IPS-15b (cell line): ENCODE measurements around the gene SDHC.
A peak's percentile ranks its signal among the peaks of the same experiment; 100 is the strongest.
"Not testable (repeated sequence)": the region's sequence is repeated elsewhere in the genome, so short reads cannot be mapped to it uniquely, and the experiment has no call there.

Experiments
- H3K27me3 ChIP-seq: one replicate; pipeline ENCODE4 v1.6.1; 2013; ENCODE audit warnings: low read length; ENCODE audit not compliant: control insufficient read depth, insufficient read depth
- H3K36me3 ChIP-seq: one replicate; pipeline ENCODE4 v1.6.1; 2013; ENCODE audit warnings: low read length; ENCODE audit not compliant: control insufficient read depth, insufficient read depth
- H3K4me1 ChIP-seq: one replicate; pipeline ENCODE4 v1.6.1; 2013; ENCODE audit warnings: mild to moderate bottlenecking, low read length; ENCODE audit not compliant: control insufficient read depth, insufficient read depth
- H3K4me3 ChIP-seq: one replicate; pipeline ENCODE4 v1.5.1; 2013; ENCODE audit warnings: low read depth, low read length
- H3K9ac ChIP-seq: one replicate; pipeline ENCODE4 v1.6.1; 2013; ENCODE audit warnings: low read depth, mild to moderate bottlenecking, low read length
- H3K9me3 ChIP-seq: one replicate; pipeline ENCODE4 v1.6.1; 2013; ENCODE audit warnings: mild to moderate bottlenecking, low read length; ENCODE audit not compliant: control insufficient read depth, insufficient read depth

SDHC gene

DNA sequence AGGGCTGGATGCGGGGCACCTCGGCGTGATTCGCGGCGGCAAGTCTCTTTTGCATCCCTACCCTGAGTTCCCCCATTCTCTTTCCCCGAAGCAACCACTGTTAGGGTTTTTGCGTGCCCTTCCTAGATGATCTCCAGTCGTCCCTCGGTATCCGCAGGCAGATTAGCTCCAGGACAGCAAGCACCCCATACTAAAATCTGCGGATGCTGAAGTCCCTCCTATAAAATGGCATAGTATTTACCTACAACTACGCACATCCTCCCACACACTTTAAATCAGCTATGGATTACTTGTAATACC is 76.3 kb downstream of the SDHC start:
- H3K27me3 ChIP-seq: peaks cover 10% of the 10 kb centered on the region
- no peaks in the 10 kb centered on the region for H3K9me3 ChIP-seq
- peak overlapping the region; percentile 87 for H3K9ac ChIP-seq
- peak overlapping the region; percentile 93 for H3K4me3 ChIP-seq
- H3K36me3 ChIP-seq: no peaks in the 10 kb centered on the region
- H3K4me1 ChIP-seq: no peaks in the 10 kb centered on the region

DNA sequence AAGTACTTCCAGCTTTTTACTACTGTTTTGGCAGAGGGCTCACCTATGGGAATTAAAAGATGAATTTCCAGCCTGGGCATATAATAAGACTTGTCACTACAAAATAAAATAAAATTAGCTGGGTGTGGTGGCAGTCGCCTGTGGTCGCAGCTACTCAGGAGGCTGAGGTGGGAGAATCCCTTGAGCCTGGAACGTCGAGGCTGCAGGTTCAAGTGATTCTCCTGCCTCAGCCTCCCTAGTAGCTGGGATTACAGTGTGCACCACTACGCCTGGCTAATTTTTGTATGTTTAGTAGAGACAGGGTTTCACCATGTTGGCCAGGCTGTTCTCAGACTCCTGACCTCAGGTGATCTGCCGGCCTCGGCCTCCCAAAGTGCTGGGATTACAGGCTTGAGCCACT is 77.0 kb downstream of the SDHC start:
- H3K9me3 ChIP-seq, H3K36me3 ChIP-seq, H3K4me1 ChIP-seq, H3K9ac ChIP-seq, H3K4me3 ChIP-seq: not testable (repeated sequence)
- H3K27me3 ChIP-seq: peaks cover 10% of the 10 kb centered on the region

DNA sequence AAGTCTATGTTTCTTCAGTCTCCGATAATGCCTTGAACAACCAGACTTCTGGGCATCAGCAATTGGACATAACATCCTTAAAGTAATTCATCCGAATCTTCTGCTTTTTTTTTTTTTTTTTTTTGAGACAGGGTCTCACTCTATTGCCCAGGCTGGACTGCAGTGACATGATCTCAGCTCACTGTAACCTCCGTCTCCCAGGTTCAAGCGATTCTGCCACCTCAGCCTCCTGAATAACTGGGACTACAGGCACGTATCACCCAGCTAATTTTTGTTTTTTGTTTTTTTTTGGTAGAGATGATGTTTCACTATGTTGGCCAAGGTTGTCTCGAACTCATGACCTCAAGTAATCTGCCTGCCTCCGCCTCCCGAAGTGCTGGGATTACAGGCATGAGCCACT is 77.4 kb downstream of the SDHC start:
- peaks cover 10% of the 10 kb centered on the region for H3K27me3 ChIP-seq
- no peaks in the 10 kb centered on the region for H3K4me1 ChIP-seq
- H3K9me3 ChIP-seq: no peaks in the 10 kb centered on the region
- no peak overlapping the region for H3K4me3 ChIP-seq
- no peaks in the 10 kb centered on the region for H3K36me3 ChIP-seq
- no peak overlapping the region for H3K9ac ChIP-seq

DNA sequence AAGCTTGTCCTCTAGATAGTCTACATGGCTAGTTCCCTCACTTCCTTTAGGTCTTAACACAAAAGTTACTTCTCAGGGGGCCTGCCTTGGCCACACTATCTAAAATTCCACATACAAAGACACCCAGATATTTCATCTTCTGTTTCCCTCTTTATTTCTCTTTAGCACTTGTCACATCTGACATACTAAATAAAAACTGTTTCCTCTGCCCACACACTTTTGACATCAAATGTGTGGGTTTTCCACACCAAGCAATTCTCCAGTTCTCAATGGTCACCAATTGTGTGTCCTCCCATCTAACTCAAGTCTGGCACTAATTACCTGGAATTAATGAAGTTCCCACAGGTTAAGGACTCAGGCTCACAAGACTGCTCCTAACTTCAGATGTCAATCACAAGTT is 79.0 kb downstream of the SDHC start:
- H3K9me3 ChIP-seq: no peaks in the 10 kb centered on the region
- no peaks in the 10 kb centered on the region for H3K36me3 ChIP-seq
- no peak overlapping the region for H3K4me3 ChIP-seq
- peaks cover 10% of the 10 kb centered on the region for H3K27me3 ChIP-seq
- no peaks in the 10 kb centered on the region for H3K4me1 ChIP-seq
- H3K9ac ChIP-seq: no peak overlapping the region

DNA sequence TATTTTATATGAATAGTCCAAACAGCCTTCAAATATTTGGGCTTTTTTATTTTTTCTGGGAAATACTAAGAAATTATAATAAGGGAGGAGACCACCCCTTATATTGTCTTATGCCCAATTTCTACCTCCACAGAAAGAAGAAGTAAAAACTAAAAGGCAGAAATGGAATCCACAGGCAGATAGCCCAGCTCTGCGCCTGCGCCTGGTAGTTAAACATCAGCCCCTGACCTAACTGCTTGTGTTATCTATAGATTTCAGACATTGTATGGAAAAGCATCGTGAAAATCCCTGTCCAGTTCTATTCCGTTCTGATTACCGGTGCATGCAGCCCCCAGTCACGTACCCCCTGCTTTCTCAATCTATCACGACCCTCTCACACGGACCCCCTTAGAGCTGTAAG is 82.9 kb downstream of the SDHC start:
- not testable (repeated sequence) for H3K4me1 ChIP-seq, H3K4me3 ChIP-seq, H3K36me3 ChIP-seq, H3K9ac ChIP-seq, H3K9me3 ChIP-seq, H3K27me3 ChIP-seq

DNA sequence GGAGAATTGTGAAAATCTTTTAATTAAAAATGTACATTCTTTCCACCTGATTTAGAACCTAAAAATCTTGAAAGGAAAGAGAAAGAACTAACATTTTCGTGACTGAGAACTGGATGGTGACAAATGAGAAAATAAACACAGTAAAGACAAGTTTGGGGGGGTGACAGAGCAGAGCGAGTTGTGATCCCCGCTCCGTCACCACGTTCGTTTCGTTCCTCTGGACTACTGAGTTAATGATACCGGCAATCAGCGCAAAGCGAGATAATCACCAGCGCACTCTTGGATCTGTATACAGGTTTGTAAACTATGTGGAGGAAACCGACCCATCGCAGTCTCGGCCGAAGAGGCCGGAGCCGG is 84.7 kb downstream of the SDHC start:
- no peaks in the 10 kb centered on the region for H3K4me1 ChIP-seq
- H3K27me3 ChIP-seq: peaks cover 8% of the 10 kb centered on the region
- H3K36me3 ChIP-seq: no peaks in the 10 kb centered on the region
- peak overlapping the region; percentile 77 for H3K9ac ChIP-seq
- no peaks in the 10 kb centered on the region for H3K9me3 ChIP-seq
- peak overlapping the region; percentile 92 for H3K4me3 ChIP-seq

DNA sequence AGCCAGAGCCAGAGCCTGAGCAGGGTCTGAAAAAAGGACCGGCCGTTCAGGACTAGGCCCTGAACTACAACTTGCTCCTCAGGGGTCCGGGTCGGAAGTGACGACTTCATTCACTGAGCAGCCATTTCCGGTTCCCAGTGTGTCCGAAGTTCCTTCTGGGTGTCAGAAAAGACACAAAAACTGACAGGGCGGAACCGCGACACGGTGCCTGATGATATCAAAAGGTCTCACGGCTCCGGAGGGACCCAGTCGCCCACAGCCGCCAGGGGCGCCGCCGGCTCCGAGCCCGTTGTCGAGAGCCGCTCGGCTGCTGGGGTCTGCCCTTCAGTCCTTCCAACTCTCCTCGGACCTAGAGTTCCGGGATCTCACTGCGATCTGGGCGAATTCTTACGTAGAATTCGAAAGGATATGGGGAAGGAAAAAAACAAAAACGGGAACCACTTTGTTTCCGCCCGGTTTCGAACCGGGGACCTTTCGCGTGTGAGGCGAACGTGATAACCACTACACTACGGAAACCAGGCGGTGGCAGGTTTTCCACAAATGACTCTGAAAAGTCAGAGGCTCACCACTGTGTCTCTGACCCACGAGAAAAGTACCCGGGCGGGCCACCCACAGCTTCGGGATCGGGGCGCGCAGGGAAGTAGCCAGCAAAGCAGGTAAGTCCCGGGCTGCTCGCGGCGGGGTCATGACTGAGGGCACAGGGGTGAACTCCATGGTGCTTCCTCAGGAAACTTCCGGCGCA is 85.2 kb downstream of the SDHC start:
- Histone ChIP-seq H3K4me3 (peak overlapping the region; percentile 92), H3K27me3 (peaks cover 8% of the 10 kb centered on the region), H3K9ac (peak overlapping the region; percentile 94), H3K4me1 (no peaks in the 10 kb centered on the region), H3K9me3 (no peaks in the 10 kb centered on the region), H3K36me3 (no peaks in the 10 kb centered on the region)

DNA sequence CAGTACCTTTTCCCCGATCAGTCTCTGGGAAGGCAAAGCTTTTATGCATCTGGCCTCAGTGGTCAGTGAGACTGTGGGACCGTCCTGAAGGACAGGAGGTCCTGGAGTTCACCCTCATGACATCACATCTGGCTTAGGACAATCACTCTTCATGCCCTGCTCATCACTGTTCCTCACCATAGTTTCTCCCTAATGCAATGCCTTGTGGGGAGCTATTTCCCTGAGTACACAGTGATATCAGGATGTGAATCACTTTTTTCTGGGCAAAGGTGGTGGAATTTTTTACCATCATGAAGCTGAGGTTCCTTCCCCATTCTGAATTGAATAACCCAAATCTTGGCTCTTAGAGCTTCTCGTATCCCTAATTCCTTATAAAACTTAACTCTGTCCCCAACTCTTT is 88.3 kb downstream of the SDHC start:
- Histone ChIP-seq H3K9ac (no peak overlapping the region), H3K27me3 (peaks cover 8% of the 10 kb centered on the region), H3K36me3 (no peaks in the 10 kb centered on the region), H3K4me3 (no peak overlapping the region), H3K4me1 (no peaks in the 10 kb centered on the region), H3K9me3 (no peaks in the 10 kb centered on the region)

DNA sequence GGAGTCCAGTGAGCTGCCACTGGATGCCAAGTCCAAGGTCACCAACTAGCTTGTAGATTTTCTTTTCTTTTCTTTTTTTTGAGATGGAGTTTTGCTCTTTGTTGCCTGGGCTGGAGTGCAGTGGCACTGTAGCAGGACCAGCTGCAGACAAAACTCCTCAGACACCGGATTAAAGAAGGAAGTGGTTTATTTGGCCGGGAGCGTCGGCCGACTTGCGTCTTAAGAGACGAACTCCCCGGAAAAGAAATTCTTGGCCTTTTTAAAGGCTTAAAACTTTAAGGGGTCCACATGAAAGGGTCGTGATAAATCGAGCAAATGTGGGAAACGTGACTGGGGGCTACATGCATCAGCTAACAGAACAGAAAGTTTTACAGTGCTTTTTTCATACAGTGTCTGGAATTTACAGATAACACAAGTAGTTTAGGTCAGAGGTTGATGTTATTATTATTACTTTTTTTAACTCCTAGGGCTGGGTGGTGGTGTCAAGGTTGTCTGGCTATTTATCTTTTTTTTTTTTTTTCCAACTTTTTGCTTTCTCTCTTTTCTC is 89.9 kb downstream of the SDHC start:
- Histone ChIP-seq H3K36me3 (no peaks in the 10 kb centered on the region), H3K4me3 (no peak overlapping the region), H3K27me3 (peaks cover 8% of the 10 kb centered on the region), H3K9me3 (no peaks in the 10 kb centered on the region), H3K4me1 (no peaks in the 10 kb centered on the region), H3K9ac (no peak overlapping the region)

DNA sequence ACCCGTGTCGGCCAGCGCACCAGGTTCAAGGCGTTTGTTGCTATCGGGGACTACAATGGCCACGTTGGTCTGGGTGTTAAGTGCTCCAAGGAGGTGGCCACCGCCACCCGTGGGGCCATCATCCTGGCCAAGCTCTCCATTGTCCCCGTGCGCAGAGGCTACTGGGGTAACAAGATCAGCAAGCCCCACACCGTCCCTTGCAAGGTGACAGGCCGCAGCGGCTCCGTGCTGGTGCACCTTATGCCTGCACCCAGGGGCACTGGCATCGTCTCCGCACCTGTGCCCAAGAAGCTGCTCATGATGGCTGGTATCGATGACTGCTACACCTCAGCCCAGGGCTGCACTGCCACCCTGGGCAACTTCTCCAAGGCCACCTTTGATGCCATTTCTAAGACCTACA is 92.4 kb downstream of the SDHC start:
- H3K9ac ChIP-seq, H3K27me3 ChIP-seq, H3K36me3 ChIP-seq, H3K9me3 ChIP-seq, H3K4me1 ChIP-seq, H3K4me3 ChIP-seq: not testable (repeated sequence)

DNA sequence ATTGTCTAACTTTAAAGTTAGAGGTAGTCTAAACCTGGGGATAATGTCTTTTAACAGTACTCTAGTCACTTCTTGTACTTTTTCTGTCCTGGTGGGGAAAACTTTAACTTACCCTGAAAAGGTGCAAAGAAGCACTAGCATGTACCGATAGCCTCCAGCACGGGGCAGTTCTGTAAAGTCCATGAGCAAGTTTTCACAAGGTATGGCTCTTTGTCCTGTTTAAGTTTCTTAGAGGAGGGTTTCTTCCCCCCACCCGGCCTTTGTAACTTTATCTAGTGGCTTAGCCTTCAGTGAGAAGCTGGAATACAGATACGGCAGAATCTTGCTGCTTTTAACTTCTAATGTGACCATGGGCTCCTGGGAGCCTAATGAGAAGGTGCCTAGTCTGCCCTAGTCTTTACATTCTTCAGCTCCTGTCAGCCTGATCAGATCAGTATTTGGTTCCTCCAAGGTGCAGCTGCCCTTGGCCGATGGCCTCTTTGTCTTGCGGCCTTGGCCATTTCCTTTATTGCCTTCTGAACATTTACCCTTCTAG is 93.3 kb downstream of the SDHC start:
- Histone ChIP-seq H3K4me1 (no peaks in the 10 kb centered on the region), H3K4me3 (no peak overlapping the region)

DNA sequence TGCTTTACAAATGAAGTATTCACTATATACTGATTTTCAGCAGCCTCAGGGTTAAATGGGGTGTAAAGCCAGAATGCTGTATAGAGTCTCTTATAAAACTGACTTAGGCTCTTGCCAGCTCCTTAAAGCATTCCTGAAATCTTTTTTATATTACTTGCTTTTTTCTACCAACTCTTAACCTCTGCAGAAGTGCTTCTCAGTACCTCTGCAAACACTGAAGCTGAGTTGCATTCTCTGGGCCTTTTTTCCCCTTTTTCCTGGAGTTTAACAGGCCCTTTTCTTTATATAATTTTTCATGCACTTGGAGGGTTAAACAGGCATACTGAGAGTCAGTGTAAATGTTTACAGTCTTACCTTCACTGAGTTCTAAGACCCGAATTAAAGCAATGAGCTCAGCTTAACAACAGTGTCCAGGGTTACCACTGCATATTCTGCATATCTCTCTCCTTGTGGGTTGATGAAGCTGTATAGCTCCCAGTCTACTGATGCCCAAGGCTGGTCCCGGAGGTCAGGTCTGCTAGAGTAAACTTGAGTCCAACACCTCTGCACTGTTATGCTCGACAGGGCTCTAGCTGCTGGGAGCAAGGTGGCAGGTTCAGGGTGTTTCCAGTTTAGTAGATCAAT is 94.4 kb downstream of the SDHC start:
- Histone ChIP-seq H3K9me3 (no peaks in the 10 kb centered on the region), H3K9ac (no peak overlapping the region), H3K4me1 (no peaks in the 10 kb centered on the region), H3K36me3 (no peaks in the 10 kb centered on the region), H3K27me3 (no peaks in the 10 kb centered on the region), H3K4me3 (no peak overlapping the region)

More for the DNA sequence above, 93.3 kb downstream of the SDHC start:
- H3K36me3 ChIP-seq: no peaks in the 10 kb centered on the region
- H3K9me3 ChIP-seq: no peaks in the 10 kb centered on the region
- H3K9ac ChIP-seq: no peak overlapping the region
- H3K27me3 ChIP-seq: no peaks in the 10 kb centered on the region
